ENCODE results near the gene ZNF593.

ZNF593 gene

GRCh38 chr1:26169198-26169554 lies 532 bp upstream of the ZNF593 start:
- DNase-seq (ENCODE audit: low read depth) = no peak

- DNase-seq (ENCODE audit: low read depth) = no peak
These were observed 739 bp downstream of the ZNF593 start for GRCh38 chr1:26170472-26170821.

GRCh38 chr1:26171084-26172072 lies 1.7 kb downstream of the ZNF593 start, which contains the start of gene ZNF593OS:
TSS of gene ZNF593OS (minus strand) at chr1:26171832. CDS start at chr1:26171661, 171 bp downstream.
- no peak for DNase-seq (ENCODE audit: low read depth)

- DNase-seq (ENCODE audit: low read depth) = no peak
These were observed 5.6 kb downstream of the ZNF593 start for GRCh38 chr1:26175346-26175745.

GRCh38 chr1:26177182-26177684 lies 7.5 kb downstream of the ZNF593 start, which contains the start of gene CNKSR1:
TSS of gene CNKSR1 (plus strand) at chr1:26177491. CDS start at chr1:26177548, 57 bp downstream.
- no peak for DNase-seq (ENCODE audit: low read depth)

- DNase-seq (ENCODE audit: low read depth) = no peak
These were observed 10.3 kb downstream of the ZNF593 start for GRCh38 chr1:26180010-26180506.

GRCh38 chr1:26181586-26182382 lies 12.1 kb downstream of the ZNF593 start:
- no peak for DNase-seq (ENCODE audit: low read depth)

- no peak for DNase-seq (ENCODE audit: low read depth)
These were observed 12.6 kb downstream of the ZNF593 start for GRCh38 chr1:26182383-26182696.

GRCh38 chr1:26184086-26184485 lies 14.4 kb downstream of the ZNF593 start:
- DNase-seq (ENCODE audit: low read depth) = no peak

GRCh38 chr1:26184883-26185282 lies 15.2 kb downstream of the ZNF593 start:
- no peak for DNase-seq (ENCODE audit: low read depth)

- DNase-seq (ENCODE audit: low read depth) = no peak
These were observed 18.2 kb downstream of the ZNF593 start for GRCh38 chr1:26187882-26188281.

GRCh38 chr1:26188477-26188876 lies 18.8 kb downstream of the ZNF593 start:
- no peak for DNase-seq (ENCODE audit: low read depth)

- DNase-seq (ENCODE audit: low read depth) = no peak
These were observed 19.6 kb downstream of the ZNF593 start for GRCh38 chr1:26189331-26189730.

- no peak for DNase-seq (ENCODE audit: low read depth)
These were observed 20.1 kb downstream of the ZNF593 start for GRCh38 chr1:26189751-26190275.

- DNase-seq (ENCODE audit: low read depth) = no peak
These were observed 20.8 kb downstream of the ZNF593 start, which contains the start of gene CATSPER4 for GRCh38 chr1:26190373-26190987. TSS of gene CATSPER4 (plus strand) at chr1:26190602. CDS start at chr1:26190628, 26 bp downstream.

GRCh38 chr1:26191739-26192138 lies 22.0 kb downstream of the ZNF593 start:
- no peak for DNase-seq (ENCODE audit: low read depth)

GRCh38 chr1:26195805-26196204 lies 26.1 kb downstream of the ZNF593 start:
- DNase-seq (ENCODE audit: low read depth) = no peak

GRCh38 chr1:26197301-26197700 lies 27.6 kb downstream of the ZNF593 start:
- DNase-seq (ENCODE audit: low read depth) = no peak

GRCh38 chr1:26197813-26198212 lies 28.1 kb downstream of the ZNF593 start:
- no peak for DNase-seq (ENCODE audit: low read depth)

GRCh38 chr1:26200413-26200812 lies 30.7 kb downstream of the ZNF593 start:
- DNase-seq (ENCODE audit: low read depth) = no peak

GRCh38 chr1:26203642-26204318 lies 34.1 kb downstream of the ZNF593 start:
- DNase-seq (ENCODE audit: low read depth) = no peak
